Liver (tissue), 9 donors: ENCODE results near the gene NR3C1. TPM values are rescaled to one million over a fixed set of nuclear protein-coding genes. Genes with fewer than 3 reads are reported as not detected.

ENCODE experiments used
- DNase-seq: peaks from one replicate; pipeline ENCODE4 v3.0.0-alpha.2; 2017; ENCODE audit warnings: low spot score
- H3K27ac ChIP-seq, 2 donors: one replicate each; pipeline ENCODE4 v1.7.0; 2013; ENCODE audit warnings: inconsistent platforms in 2 of 2, low read length in 2 of 2, control low read depth in 1 of 2, low read depth in 1 of 2, mild to moderate bottlenecking in 1 of 2
- H3K27me3 ChIP-seq, 4 donors: one replicate each; pipeline versions ENCODE4 v1.6.1 to v1.7.0; 2013; ENCODE audit warnings: low read length in 3 of 4, inconsistent platforms in 1 of 4, mild to moderate bottlenecking in 1 of 4, moderate library complexity in 1 of 4; ENCODE audit not compliant: control insufficient read depth in 4 of 4, insufficient read depth in 4 of 4
- H3K36me3 ChIP-seq, 4 donors: one replicate each; pipeline versions ENCODE4 v1.6.1 to v1.7.0; 2013; ENCODE audit warnings: low read length in 3 of 4, mild to moderate bottlenecking in 3 of 4, low read depth in 1 of 4, moderate library complexity in 1 of 4; ENCODE audit not compliant: control insufficient read depth in 4 of 4, insufficient read depth in 3 of 4
- H3K4me1 ChIP-seq, 4 donors: one replicate each; pipeline versions ENCODE4 v1.6.1 to v1.7.0; 2013; ENCODE audit warnings: low read length in 3 of 4, mild to moderate bottlenecking in 3 of 4, moderate library complexity in 1 of 4; ENCODE audit not compliant: control insufficient read depth in 4 of 4, insufficient read depth in 4 of 4
- H3K4me3 ChIP-seq, 3 donors: one replicate each; pipeline versions ENCODE4 v1.6.1 to v1.7.0; 2013; ENCODE audit warnings: low read length in 3 of 3, control low read depth in 1 of 3, low read depth in 1 of 3, mild to moderate bottlenecking in 1 of 3
- H3K9ac ChIP-seq, 2 donors: one replicate each; pipeline ENCODE4 v1.7.0; 2013; ENCODE audit warnings: low read length in 2 of 2, mild to moderate bottlenecking in 2 of 2, moderate library complexity in 2 of 2, control low read depth in 1 of 2, low read depth in 1 of 2
- H3K9me3 ChIP-seq, 4 donors: one replicate each; pipeline versions ENCODE4 v1.6.1 to v1.7.0; 2013; ENCODE audit warnings: low read length in 3 of 4; ENCODE audit not compliant: control insufficient read depth in 4 of 4
- EGR1 ChIP-seq, 2 donors: IDR thresholded peaks; 2 replicates each; pipeline ENCODE4 v1.6.1; 2016 to 2018; ENCODE audit warnings: antibody characterized with exemption in 2 of 2, low read depth in 2 of 2
- FOXA2 ChIP-seq: IDR thresholded peaks from 2 replicates; pipeline ENCODE4 v1.6.1; 2016; ENCODE audit warnings: antibody characterized with exemption
- HNF4A ChIP-seq, 2 donors: conservative IDR thresholded peaks; 2 replicates each; pipeline ENCODE4 v1.6.1; 2016; ENCODE audit warnings: antibody characterized with exemption in 2 of 2, mild to moderate bottlenecking in 2 of 2
- HNF4G ChIP-seq: IDR thresholded peaks from 2 replicates; pipeline ENCODE4 v1.6.1; 2016; ENCODE audit warnings: antibody characterized with exemption
- JUND ChIP-seq, 2 donors: IDR thresholded peaks; 2 replicates each; pipeline ENCODE4 v1.6.1; 2016; ENCODE audit warnings: antibody characterized with exemption in 2 of 2
- RAD21 ChIP-seq, 2 donors: IDR thresholded peaks; 2 replicates each; pipeline ENCODE4 v1.6.1; 2016; ENCODE audit warnings: antibody characterized with exemption in 2 of 2, mild to moderate bottlenecking in 2 of 2
- RXRA ChIP-seq, 2 donors: IDR thresholded peaks; 2 replicates each; pipeline ENCODE4 v1.6.1; 2017 to 2018; ENCODE audit warnings: antibody characterized with exemption in 2 of 2, mild to moderate bottlenecking in 1 of 2
- TAF1 ChIP-seq: conservative IDR thresholded peaks from 2 replicates; pipeline ENCODE4 v1.6.1; 2016; ENCODE audit warnings: antibody characterized with exemption, mild to moderate bottlenecking
- YY1 ChIP-seq: IDR thresholded peaks from 2 replicates; pipeline ENCODE4 v1.6.1; 2016; ENCODE audit warnings: antibody characterized with exemption, mild to moderate bottlenecking
- WGBS: extraction: QIAGEN DNeasy Blood & Tissue Kit; methylation state at CpG from one replicate; pipeline ENCODE4 v1.1.7; 2013; 5-methylcytosine and 5-hydroxymethylcytosine counted together
- polyA plus RNA-seq, 2 donors: library from polyadenylated mRNA; stranded (reverse) in 1 of 2; unstranded in 1 of 2; fragments of 200-250 nt in 1 of 2; fragments of >200 nt in 1 of 2; fragmentation: Nextera tagmentation in 1 of 2; extraction: Ambion mirVana in 1 of 2; gene quantifications; one replicate each; pipeline versions ENCODE4 v1.2.1 to v1.2.3, GENCODE V29; 2013 to 2015
- total RNA-seq, 2 donors: library from RNA; depleted of rRNA; stranded (reverse); fragments of >200 nt; gene quantifications; one replicate each; pipeline ENCODE4 v1.2.3, GENCODE V29; 2014
- TF ChIP-seq, protein P1 (sequence below): IDR thresholded peaks from 2 replicates; pipeline ENCODE4 v1.6.1; 2016; ENCODE audit warnings: antibody characterized with exemption, mild to moderate bottlenecking
- TF ChIP-seq, protein P2 (sequence below): fragments of 150-350 bp; IDR thresholded peaks from 2 replicates; pipeline ENCODE4 v1.5.1; 2017; ENCODE audit warnings: improper control_type of control experiment, low read depth, low read length; ENCODE audit not compliant: missing input control
- TF ChIP-seq, protein P3 (sequence below): IDR thresholded peaks from 2 replicates; pipeline ENCODE4 v1.6.1; 2016; ENCODE audit warnings: antibody characterized with exemption
- TF ChIP-seq, protein P4 (sequence below): IDR thresholded peaks from 2 replicates; pipeline ENCODE4 v1.6.1; 2016; ENCODE audit warnings: antibody characterized with exemption
- donor health status: healthy.
- donor health status: healthy.
- donor health status: healthy.
- donor health status: healthy.
- donor health status: healthy.

The NR3C1 gene
- total and polyA plus RNA-seq, 4 donors: 24.5 to 36.4 (median 29.0) TPM

DNA sequence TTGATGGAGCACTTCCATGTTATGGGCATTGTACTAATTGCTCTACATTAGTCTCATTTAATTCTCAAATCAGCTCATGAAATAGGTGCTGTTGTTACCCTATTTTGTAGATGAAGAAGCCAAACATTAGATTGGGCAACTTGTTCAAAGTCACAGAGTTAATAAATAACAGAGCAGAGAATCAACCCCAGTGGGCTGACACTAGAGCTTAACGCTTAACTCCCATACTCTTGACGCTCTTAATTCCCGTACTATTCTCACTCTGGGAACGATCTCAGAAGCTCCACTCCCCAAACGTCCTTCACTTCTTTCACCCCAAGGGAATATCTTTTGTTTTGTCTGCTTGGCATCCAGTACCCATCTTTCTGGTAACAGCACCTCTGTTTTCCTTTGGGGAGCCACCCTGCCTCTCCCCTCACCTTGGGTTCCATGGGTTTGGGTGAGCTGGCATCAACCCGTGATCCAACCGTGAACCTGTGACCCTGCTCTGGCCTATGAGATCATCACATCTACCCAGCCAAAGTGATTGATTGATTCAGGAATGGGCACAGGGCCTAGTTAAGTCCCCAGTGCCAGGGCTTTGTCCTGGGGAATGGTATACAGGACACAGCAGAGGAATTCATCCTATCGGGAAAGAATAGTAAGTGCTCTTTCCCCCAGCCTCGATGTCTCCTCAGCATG, 169.2 kb downstream of the NR3C1 start (continued):
- TF ChIP-seq, protein P1, sequence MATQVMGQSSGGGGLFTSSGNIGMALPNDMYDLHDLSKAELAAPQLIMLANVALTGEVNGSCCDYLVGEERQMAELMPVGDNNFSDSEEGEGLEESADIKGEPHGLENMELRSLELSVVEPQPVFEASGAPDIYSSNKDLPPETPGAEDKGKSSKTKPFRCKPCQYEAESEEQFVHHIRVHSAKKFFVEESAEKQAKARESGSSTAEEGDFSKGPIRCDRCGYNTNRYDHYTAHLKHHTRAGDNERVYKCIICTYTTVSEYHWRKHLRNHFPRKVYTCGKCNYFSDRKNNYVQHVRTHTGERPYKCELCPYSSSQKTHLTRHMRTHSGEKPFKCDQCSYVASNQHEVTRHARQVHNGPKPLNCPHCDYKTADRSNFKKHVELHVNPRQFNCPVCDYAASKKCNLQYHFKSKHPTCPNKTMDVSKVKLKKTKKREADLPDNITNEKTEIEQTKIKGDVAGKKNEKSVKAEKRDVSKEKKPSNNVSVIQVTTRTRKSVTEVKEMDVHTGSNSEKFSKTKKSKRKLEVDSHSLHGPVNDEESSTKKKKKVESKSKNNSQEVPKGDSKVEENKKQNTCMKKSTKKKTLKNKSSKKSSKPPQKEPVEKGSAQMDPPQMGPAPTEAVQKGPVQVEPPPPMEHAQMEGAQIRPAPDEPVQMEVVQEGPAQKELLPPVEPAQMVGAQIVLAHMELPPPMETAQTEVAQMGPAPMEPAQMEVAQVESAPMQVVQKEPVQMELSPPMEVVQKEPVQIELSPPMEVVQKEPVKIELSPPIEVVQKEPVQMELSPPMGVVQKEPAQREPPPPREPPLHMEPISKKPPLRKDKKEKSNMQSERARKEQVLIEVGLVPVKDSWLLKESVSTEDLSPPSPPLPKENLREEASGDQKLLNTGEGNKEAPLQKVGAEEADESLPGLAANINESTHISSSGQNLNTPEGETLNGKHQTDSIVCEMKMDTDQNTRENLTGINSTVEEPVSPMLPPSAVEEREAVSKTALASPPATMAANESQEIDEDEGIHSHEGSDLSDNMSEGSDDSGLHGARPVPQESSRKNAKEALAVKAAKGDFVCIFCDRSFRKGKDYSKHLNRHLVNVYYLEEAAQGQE: peak; percentile 81
- TF ChIP-seq, protein P2, sequence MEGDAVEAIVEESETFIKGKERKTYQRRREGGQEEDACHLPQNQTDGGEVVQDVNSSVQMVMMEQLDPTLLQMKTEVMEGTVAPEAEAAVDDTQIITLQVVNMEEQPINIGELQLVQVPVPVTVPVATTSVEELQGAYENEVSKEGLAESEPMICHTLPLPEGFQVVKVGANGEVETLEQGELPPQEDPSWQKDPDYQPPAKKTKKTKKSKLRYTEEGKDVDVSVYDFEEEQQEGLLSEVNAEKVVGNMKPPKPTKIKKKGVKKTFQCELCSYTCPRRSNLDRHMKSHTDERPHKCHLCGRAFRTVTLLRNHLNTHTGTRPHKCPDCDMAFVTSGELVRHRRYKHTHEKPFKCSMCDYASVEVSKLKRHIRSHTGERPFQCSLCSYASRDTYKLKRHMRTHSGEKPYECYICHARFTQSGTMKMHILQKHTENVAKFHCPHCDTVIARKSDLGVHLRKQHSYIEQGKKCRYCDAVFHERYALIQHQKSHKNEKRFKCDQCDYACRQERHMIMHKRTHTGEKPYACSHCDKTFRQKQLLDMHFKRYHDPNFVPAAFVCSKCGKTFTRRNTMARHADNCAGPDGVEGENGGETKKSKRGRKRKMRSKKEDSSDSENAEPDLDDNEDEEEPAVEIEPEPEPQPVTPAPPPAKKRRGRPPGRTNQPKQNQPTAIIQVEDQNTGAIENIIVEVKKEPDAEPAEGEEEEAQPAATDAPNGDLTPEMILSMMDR: peak; percentile 12
- peak; percentile 69 for TF ChIP-seq TAF1
- TF ChIP-seq HNF4G: no peak

DNA sequence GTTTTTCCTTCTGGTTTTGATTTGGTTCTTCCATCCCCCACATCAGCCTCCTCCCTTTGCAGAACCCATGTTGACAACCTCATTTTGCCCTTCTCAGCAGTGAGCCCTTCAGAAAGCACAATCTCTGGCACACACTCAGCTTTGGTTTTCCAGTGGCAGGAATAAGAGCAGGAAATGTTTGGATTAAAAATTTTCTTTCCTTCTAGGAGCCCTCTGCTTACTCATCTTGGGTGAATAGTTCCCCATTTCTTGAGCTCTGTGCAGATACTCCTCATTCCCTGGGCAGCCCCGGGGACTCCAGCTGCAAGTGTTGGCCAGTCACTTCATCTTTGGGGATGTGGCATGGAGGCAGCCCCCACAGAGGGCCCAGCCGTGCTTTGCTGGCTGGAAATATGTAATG, 170.5 kb downstream of the NR3C1 start:
- no peaks in the 10 kb centered on the region for H3K36me3 ChIP-seq
- DNase-seq: no peak
- peak overlapping the region; percentile 93 to 98 for H3K27ac ChIP-seq
- H3K9ac ChIP-seq: peak overlapping the region in 1 of 2 donors; percentile 33
- TF ChIP-seq RAD21 (IDR thresholded peaks at IDR 0.05) (peak in 1 of 2 donors; percentile 17), FOXA2 (no peak), HNF4G (no peak), YY1 (peak; percentile 7), HNF4A (conservative IDR thresholded peaks at IDR 0.05) (no peak)
- no peaks in the 10 kb centered on the region for H3K27me3 ChIP-seq
- H3K4me1 ChIP-seq: peaks cover 17 to 54% (median 32%) of the 10 kb centered on the region in 4 donors
- no peaks in the 10 kb centered on the region for H3K9me3 ChIP-seq
- WGBS: 77% methylated on average over 2 of the region's 2 CpGs
- no peak overlapping the region for H3K4me3 ChIP-seq

DNA sequence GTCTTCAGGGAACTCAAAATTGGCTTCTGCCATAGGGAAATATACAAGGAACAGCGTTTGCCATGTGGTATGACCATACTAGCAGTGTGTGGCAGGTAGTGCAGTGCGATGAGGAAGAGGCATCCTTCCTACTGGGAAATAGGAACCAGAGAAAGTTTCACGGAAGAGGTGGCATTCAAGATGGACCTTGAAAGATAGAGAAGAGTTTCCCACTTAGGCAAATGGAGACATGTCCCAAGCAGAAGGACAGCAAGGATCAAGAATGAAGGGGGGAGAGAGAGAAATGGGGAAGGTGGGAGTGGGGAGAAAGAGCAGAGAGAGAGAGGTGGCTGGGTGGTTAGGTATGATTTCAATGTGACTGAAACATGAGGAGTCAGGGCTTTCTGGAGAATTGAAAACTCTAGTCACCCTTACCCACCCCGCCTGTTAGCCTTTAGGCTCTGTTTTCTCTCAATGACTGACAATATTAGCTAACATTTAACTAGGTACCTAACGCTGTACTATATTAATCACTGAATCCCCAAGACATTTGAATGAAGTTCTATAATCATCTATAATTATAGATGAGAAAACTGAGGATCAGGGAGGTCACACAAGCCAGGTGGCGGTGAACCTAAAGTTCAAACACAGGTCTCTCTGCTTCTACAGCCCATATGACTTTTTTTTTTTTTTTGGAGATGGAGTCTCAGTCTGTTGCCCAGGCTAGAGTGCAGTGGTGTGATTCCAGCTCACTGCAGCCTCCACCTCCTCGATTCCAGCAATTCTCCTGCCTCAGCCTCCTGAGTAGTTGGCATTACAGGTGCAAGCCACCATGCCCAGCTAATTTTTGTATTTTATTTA, 171.3 kb downstream of the NR3C1 start:
- TF ChIP-seq YY1: peak; percentile 46
- TF ChIP-seq EGR1 (IDR thresholded peaks at IDR 0.05; ENCODE audit: low read depth in 2 of 2): no peak
- TF ChIP-seq, protein P3, sequence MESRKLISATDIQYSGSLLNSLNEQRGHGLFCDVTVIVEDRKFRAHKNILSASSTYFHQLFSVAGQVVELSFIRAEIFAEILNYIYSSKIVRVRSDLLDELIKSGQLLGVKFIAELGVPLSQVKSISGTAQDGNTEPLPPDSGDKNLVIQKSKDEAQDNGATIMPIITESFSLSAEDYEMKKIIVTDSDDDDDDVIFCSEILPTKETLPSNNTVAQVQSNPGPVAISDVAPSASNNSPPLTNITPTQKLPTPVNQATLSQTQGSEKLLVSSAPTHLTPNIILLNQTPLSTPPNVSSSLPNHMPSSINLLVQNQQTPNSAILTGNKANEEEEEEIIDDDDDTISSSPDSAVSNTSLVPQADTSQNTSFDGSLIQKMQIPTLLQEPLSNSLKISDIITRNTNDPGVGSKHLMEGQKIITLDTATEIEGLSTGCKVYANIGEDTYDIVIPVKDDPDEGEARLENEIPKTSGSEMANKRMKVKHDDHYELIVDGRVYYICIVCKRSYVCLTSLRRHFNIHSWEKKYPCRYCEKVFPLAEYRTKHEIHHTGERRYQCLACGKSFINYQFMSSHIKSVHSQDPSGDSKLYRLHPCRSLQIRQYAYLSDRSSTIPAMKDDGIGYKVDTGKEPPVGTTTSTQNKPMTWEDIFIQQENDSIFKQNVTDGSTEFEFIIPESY: no peak
- TF ChIP-seq RXRA (IDR thresholded peaks at IDR 0.05): peak; percentile 16 to 42
- TF ChIP-seq, protein P4, sequence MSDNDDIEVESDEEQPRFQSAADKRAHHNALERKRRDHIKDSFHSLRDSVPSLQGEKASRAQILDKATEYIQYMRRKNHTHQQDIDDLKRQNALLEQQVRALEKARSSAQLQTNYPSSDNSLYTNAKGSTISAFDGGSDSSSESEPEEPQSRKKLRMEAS: no peak
- TF ChIP-seq JUND (IDR thresholded peaks at IDR 0.05): no peak
- TF ChIP-seq, protein P2: no peak
- Histone ChIP-seq H3K27ac (peak overlapping the region; percentile 77 to 98), H3K27me3 (no peaks in the 10 kb centered on the region), H3K36me3 (no peaks in the 10 kb centered on the region), H3K4me3 (no peak overlapping the region), H3K4me1 (peaks cover 17 to 54% (median 32%) of the 10 kb centered on the region in 4 donors), H3K9ac (peak overlapping the region in 1 of 2 donors; percentile 19), H3K9me3 (no peaks in the 10 kb centered on the region)
- DNase-seq: no peak
- WGBS: 74% methylated on average over 7 of the region's 7 CpGs
